NCI-H2107 (cell line): Measurements from ENCODE around the gene CDC14B.
"Not testable (repeated sequence)": the region's sequence is repeated elsewhere in the genome, so short reads cannot be mapped to it uniquely, and the experiment has no call there.

Experiments
- DNase-seq: peaks from one replicate; lab custom pipeline; 2025; lab: John Stamatoyannopoulos, UW

Gene CDC14B

GRCh38 chr9:96621618-96622017 is 2.0 kb upstream of the CDC14B start:
- DNase-seq: no peak

- DNase-seq: no peak
Observed at GRCh38 chr9:96620832-96621269, 1.2 kb upstream of the CDC14B start.

GRCh38 chr9:96620181-96620514 is 505 bp upstream of the CDC14B start:
- DNase-seq: no peak

GRCh38 chr9:96619124-96619465 is 548 bp downstream of the CDC14B start:
- no peak for DNase-seq

- DNase-seq: no peak
Observed at GRCh38 chr9:96618209-96619123, 1.2 kb downstream of the CDC14B start.

GRCh38 chr9:96617439-96618185 is 2.0 kb downstream of the CDC14B start:
- no peak for DNase-seq

- no peak for DNase-seq
Observed at GRCh38 chr9:96616817-96617438, 2.7 kb downstream of the CDC14B start.

- no peak for DNase-seq
Observed at GRCh38 chr9:96615411-96615810, 4.2 kb downstream of the CDC14B start.

- DNase-seq: not testable (repeated sequence)
Observed at GRCh38 chr9:96614664-96615063, 5.0 kb downstream of the CDC14B start.

GRCh38 chr9:96612966-96613589 is 6.6 kb downstream of the CDC14B start:
- DNase-seq: no peak

- DNase-seq: no peak
Observed at GRCh38 chr9:96612105-96612965, 7.3 kb downstream of the CDC14B start.

GRCh38 chr9:96611302-96611701 is 8.3 kb downstream of the CDC14B start:
- no peak for DNase-seq

- DNase-seq: no peak
Observed at GRCh38 chr9:96609732-96610131, 9.9 kb downstream of the CDC14B start.

- DNase-seq: no peak
Observed at GRCh38 chr9:96607971-96608370, 11.7 kb downstream of the CDC14B start.

GRCh38 chr9:96605328-96605727 is 14.3 kb downstream of the CDC14B start:
- no peak for DNase-seq

GRCh38 chr9:96604004-96604319 is 15.7 kb downstream of the CDC14B start:
- DNase-seq: no peak

- DNase-seq: no peak
Observed at GRCh38 chr9:96603305-96604003, 16.2 kb downstream of the CDC14B start.

GRCh38 chr9:96599298-96599697 is 20.3 kb downstream of the CDC14B start:
- no peak for DNase-seq

GRCh38 chr9:96596601-96597111 is 23.0 kb downstream of the CDC14B start:
- DNase-seq: no peak
